Mesenchymal stem cell (in vitro differentiated cells and primary cell): ENCODE measurements around the gene BASP1.
A peak's percentile ranks its signal among the peaks of the same experiment; 100 is the strongest.

Source experiments
- DNase-seq: peaks from one replicate; pipeline ENCODE4 v3.0.0-alpha.2; 2013
- H2AFZ ChIP-seq: one replicate; pipeline ENCODE4 v1.6.1; 2013; ENCODE audit warnings: low read depth, mild to moderate bottlenecking, control low read depth, inconsistent platforms, low read length, moderate library complexity
- H2AK5ac ChIP-seq: 2 replicates; pipeline ENCODE4 v1.6.1; 2013; ENCODE audit warnings: low read length, moderate library complexity, mild to moderate bottlenecking, inconsistent platforms; ENCODE audit not compliant: severe bottlenecking
- H2BK120ac ChIP-seq: one replicate; pipeline ENCODE4 v1.6.1; 2013; ENCODE audit warnings: low read depth, mild to moderate bottlenecking, inconsistent platforms, low read length, moderate library complexity
- H2BK12ac ChIP-seq, 2 experiments: one replicate each; pipeline ENCODE4 v1.6.1; 2013; ENCODE audit warnings: inconsistent platforms in 2 of 2, low read length in 2 of 2, mild to moderate bottlenecking in 2 of 2, moderate library complexity in 2 of 2, control low read depth in 1 of 2
- H2BK15ac ChIP-seq: one replicate; pipeline ENCODE4 v1.6.1; 2013; ENCODE audit warnings: mild to moderate bottlenecking, low read depth, inconsistent platforms; ENCODE audit not compliant: poor library complexity, severe bottlenecking
- H2BK5ac ChIP-seq: 2 replicates; pipeline ENCODE4 v1.6.1; 2013; ENCODE audit warnings: low read depth, mild to moderate bottlenecking, low read length, control low read depth, inconsistent platforms; ENCODE audit not compliant: poor library complexity, severe bottlenecking
- H3K14ac ChIP-seq, 2 experiments: one replicate each; pipeline ENCODE4 v1.6.1; 2013; ENCODE audit warnings: inconsistent platforms in 2 of 2, low read length in 2 of 2, control low read depth in 1 of 2, mild to moderate bottlenecking in 1 of 2, moderate library complexity in 1 of 2
- H3K18ac ChIP-seq, 2 experiments: one replicate each; pipeline ENCODE4 v1.6.1; 2013; ENCODE audit warnings: inconsistent platforms in 2 of 2, low read length in 2 of 2, control low read depth in 1 of 2, low read depth in 1 of 2, mild to moderate bottlenecking in 1 of 2
- H3K23ac ChIP-seq, 2 experiments: one replicate each; pipeline ENCODE4 v1.6.1; 2013; ENCODE audit warnings: inconsistent platforms in 2 of 2, low read length in 2 of 2, mild to moderate bottlenecking in 2 of 2, moderate library complexity in 2 of 2, control low read depth in 1 of 2
- H3K27ac ChIP-seq: 2 replicates; pipeline ENCODE4 v1.5.1; 2013; ENCODE audit warnings: mild to moderate bottlenecking, moderate library complexity, low read length, control low read depth, inconsistent platforms; ENCODE audit not compliant: poor library complexity, severe bottlenecking
- H3K27me3 ChIP-seq, 2 experiments: 2 replicates each; pipeline versions ENCODE4 v1.6.1 to v1.7.0; 2013; ENCODE audit warnings: low read length in 2 of 2, mild to moderate bottlenecking in 2 of 2, moderate library complexity in 2 of 2, control low read depth in 1 of 2, inconsistent platforms in 1 of 2; ENCODE audit not compliant: control insufficient read depth in 1 of 2, insufficient read depth in 1 of 2
- H3K36me3 ChIP-seq, 2 experiments: 2 replicates each; pipeline versions ENCODE4 v1.6.1 to v1.7.0; 2013; ENCODE audit warnings: low read length in 2 of 2, control low read depth in 1 of 2, inconsistent platforms in 1 of 2, low read depth in 1 of 2, mild to moderate bottlenecking in 1 of 2; ENCODE audit not compliant: insufficient read depth in 2 of 2, control insufficient read depth in 1 of 2
- H3K4ac ChIP-seq, 2 experiments: one replicate each; pipeline ENCODE4 v1.6.1; 2013; ENCODE audit warnings: inconsistent platforms in 2 of 2, low read length in 2 of 2, mild to moderate bottlenecking in 2 of 2, moderate library complexity in 2 of 2, control low read depth in 1 of 2, low read depth in 1 of 2
- H3K4me1 ChIP-seq: 2 replicates; pipeline ENCODE4 v1.6.1; 2013; ENCODE audit warnings: low read depth, low read length, control low read depth; ENCODE audit not compliant: control insufficient read depth, insufficient read depth
- H3K4me2 ChIP-seq: 2 replicates; pipeline ENCODE4 v1.6.1; 2013; ENCODE audit warnings: low read length, mild to moderate bottlenecking, inconsistent platforms; ENCODE audit not compliant: poor library complexity, severe bottlenecking
- H3K4me3 ChIP-seq, 2 experiments: 2 replicates each; pipeline versions ENCODE4 v1.5.1 to v1.7.0; 2013; ENCODE audit warnings: low read length in 2 of 2, mild to moderate bottlenecking in 2 of 2, control low read depth in 1 of 2, low read depth in 1 of 2; ENCODE audit not compliant: insufficient read depth in 1 of 2
- H3K79me1 ChIP-seq: replicated peaks from 2 replicates; pipeline ENCODE4 v1.6.1; 2013; ENCODE audit warnings: mild to moderate bottlenecking, control low read depth, low read length, inconsistent platforms; ENCODE audit not compliant: poor library complexity, severe bottlenecking
- H3K9ac ChIP-seq: 2 replicates; pipeline ENCODE4 v1.7.0; 2013; ENCODE audit warnings: mild to moderate bottlenecking, low read length, moderate library complexity
- H3K9me3 ChIP-seq: 2 replicates; pipeline ENCODE4 v1.7.0; 2013; ENCODE audit warnings: mild to moderate bottlenecking, low read length; ENCODE audit not compliant: control insufficient read depth
- H4K8ac ChIP-seq: one replicate; pipeline ENCODE4 v1.6.1; 2013; ENCODE audit warnings: inconsistent platforms, mild to moderate bottlenecking, low read length, moderate library complexity
- H4K91ac ChIP-seq: one replicate; pipeline ENCODE4 v1.6.1; 2013; ENCODE audit warnings: mild to moderate bottlenecking, low read length, inconsistent platforms
- WGBS: methylation state at CpG from one replicate; pipeline ENCODE4 v1.1.7; 2013; ENCODE audit warnings: mixed read lengths; 5-methylcytosine and 5-hydroxymethylcytosine counted together

The BASP1 gene

DNA sequence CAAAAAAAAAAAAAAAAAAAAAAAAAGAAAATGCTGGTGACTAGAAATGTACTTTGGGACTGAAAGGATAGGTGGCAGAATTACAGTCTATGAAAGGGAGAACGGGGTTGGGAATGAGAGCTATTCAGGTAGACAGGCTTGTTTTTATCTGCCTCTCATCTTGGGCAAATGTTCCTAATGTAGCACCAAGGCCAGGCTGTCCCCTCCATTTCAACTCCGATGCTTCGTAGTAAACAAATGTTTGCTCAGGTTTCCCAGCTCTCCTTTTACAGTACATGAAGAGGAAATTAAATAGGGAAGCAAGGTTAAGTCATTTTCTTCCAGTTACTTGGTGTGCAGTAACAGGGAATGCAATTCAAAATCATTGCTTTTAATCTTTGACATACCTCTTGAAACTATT, 4.4 kb upstream of the BASP1 start:
- H2BK12ac ChIP-seq, result no peak overlapping the region
- H2BK15ac ChIP-seq, result no peak overlapping the region
- no peaks in the 10 kb centered on the region for H3K27me3 ChIP-seq

DNA sequence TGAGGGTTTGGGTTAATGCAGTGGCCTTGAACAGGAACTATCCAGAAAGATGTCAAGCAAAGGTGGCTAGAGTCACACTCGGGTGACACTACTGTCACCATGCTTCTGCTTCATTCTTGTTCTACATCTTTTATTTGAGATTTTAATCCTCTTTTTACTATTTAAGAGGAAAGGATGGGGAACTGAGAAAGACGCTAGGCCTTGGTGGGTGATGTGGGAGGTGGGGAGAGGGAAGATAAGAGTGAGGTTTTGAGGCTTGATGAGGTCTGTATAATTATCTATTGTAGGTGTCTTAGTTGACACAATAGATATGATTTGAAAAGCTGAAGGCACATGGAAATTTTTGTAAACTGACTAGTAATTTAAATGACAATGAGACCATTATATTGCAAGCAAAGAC, 3.5 kb upstream of the BASP1 start:
- Histone ChIP-seq H3K18ac (no peak overlapping the region), H3K27ac (no peak overlapping the region), H4K8ac (no peak overlapping the region), H3K23ac (no peak overlapping the region), H3K4me1 (peaks cover 6% of the 10 kb centered on the region), H2AFZ (no peak overlapping the region), H3K79me1 (peaks cover 4% of the 10 kb centered on the region), H2BK15ac (no peak overlapping the region), H3K36me3 (peaks cover 0 to 2% of the 10 kb centered on the region in 2 experiments), H4K91ac (no peak overlapping the region), H2AK5ac (no peak overlapping the region), H3K9me3 (no peaks in the 10 kb centered on the region), H2BK12ac (no peak overlapping the region), H3K9ac (peak overlapping the region; percentile 79), H2BK120ac (no peak overlapping the region), H3K14ac (no peak overlapping the region), H3K4me2 (no peak overlapping the region), H3K27me3 (no peaks in the 10 kb centered on the region), H3K4ac (no peak overlapping the region), H3K4me3 (peak overlapping the region in 1 of 2 experiments; percentile 78), H2BK5ac (no peak overlapping the region)
- WGBS, result 91% methylated on average over 1 of the region's 2 CpGs
- DNase-seq, result no peak

More for the DNA sequence above, 4.4 kb upstream of the BASP1 start:
- WGBS, result 91% methylated on average over 3 of the region's 3 CpGs
- Histone ChIP-seq H3K9me3 (no peaks in the 10 kb centered on the region), H2BK120ac (no peak overlapping the region), H3K36me3 (no peaks in the 10 kb centered on the region), H3K4me3 (no peak overlapping the region), H3K79me1 (peaks cover 4% of the 10 kb centered on the region), H2BK5ac (no peak overlapping the region), H3K4ac (no peak overlapping the region), H4K8ac (no peak overlapping the region), H2AK5ac (no peak overlapping the region), H2AFZ (no peak overlapping the region), H3K27ac (no peak overlapping the region), H3K18ac (no peak overlapping the region), H4K91ac (no peak overlapping the region), H3K23ac (no peak overlapping the region), H3K4me2 (no peak overlapping the region), H3K4me1 (peaks cover 6% of the 10 kb centered on the region), H3K14ac (no peak overlapping the region), H3K9ac (no peak overlapping the region)
- no peak for DNase-seq

DNA sequence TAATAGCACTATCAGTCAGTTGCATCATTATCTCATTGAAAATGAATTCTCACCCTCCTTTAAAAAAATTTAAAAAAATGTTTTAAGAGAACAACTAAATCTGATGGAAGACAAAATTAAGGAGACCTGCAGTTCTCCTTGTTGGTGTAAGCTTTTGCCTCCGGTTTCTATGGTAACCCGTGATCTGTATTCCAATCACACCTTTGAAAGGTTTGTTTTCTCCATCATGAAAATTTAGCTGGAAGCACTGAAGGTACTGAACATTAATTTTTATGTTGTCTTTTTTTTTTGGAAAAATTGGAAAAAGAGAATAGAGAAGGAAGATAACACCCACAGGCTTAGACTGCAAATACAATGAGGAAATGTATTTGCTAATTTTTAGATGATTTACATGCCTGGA, 2.5 kb upstream of the BASP1 start:
- Histone ChIP-seq H3K79me1 (peaks cover 4% of the 10 kb centered on the region), H3K23ac (no peak overlapping the region), H2BK12ac (no peak overlapping the region), H2BK5ac (no peak overlapping the region), H2BK15ac (no peak overlapping the region), H3K14ac (no peak overlapping the region), H4K91ac (no peak overlapping the region), H3K4ac (no peak overlapping the region), H2BK120ac (no peak overlapping the region), H2AFZ (no peak overlapping the region), H3K4me2 (no peak overlapping the region), H3K18ac (no peak overlapping the region), H4K8ac (no peak overlapping the region), H3K27me3 (no peaks in the 10 kb centered on the region), H3K9ac (peak overlapping the region; percentile 79), H3K27ac (no peak overlapping the region), H3K9me3 (no peaks in the 10 kb centered on the region), H3K4me3 (peak overlapping the region in 1 of 2 experiments; percentile 78), H3K36me3 (peaks cover 4 to 6% of the 10 kb centered on the region in 2 experiments), H2AK5ac (no peak overlapping the region), H3K4me1 (peaks cover 6% of the 10 kb centered on the region)
- WGBS, result 92% methylated on average over 2 of the region's 2 CpGs
- no peak for DNase-seq

DNA sequence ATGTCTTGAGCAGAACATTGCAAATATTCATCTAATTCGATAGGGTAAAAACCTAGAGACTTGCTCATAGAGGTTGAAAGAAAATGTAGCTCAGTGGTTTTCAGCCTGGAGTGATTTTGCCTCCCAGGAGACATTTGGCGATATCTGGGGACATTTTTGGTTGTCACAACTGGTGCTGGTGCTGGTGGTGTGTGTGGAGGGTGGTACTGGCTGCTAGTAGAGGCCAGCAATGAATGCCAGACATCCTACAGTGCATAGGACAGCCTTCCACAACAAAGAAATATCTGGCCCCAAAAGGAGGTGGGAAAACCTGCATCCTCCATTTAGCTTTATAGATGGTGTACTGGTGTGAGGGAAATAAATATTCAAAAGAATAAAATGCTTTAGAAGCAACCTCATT, 2.1 kb upstream of the BASP1 start:
- no peak overlapping the region for H3K23ac ChIP-seq
- peak overlapping the region; percentile 79 for H3K9ac ChIP-seq
- H4K8ac ChIP-seq, result no peak overlapping the region
- H2AK5ac ChIP-seq, result no peak overlapping the region
- no peak overlapping the region for H2BK120ac ChIP-seq
- H2BK5ac ChIP-seq, result no peak overlapping the region
- H3K27ac ChIP-seq, result no peak overlapping the region
- H2BK15ac ChIP-seq, result no peak overlapping the region
- 88% methylated on average over 2 of the region's 2 CpGs for WGBS
- no peak overlapping the region for H2AFZ ChIP-seq
- DNase-seq, result no peak
- no peaks in the 10 kb centered on the region for H3K9me3 ChIP-seq
- peak overlapping the region in 1 of 2 experiments; percentile 78 for H3K4me3 ChIP-seq
- no peak overlapping the region for H2BK12ac ChIP-seq
- no peak overlapping the region for H3K4ac ChIP-seq
- no peaks in the 10 kb centered on the region for H3K27me3 ChIP-seq
- H3K79me1 ChIP-seq, result peaks cover 4% of the 10 kb centered on the region
- peaks cover 6% of the 10 kb centered on the region for H3K4me1 ChIP-seq
- no peak overlapping the region for H3K18ac ChIP-seq
- no peak overlapping the region for H4K91ac ChIP-seq
- no peak overlapping the region for H3K4me2 ChIP-seq
- no peak overlapping the region for H3K14ac ChIP-seq
- peaks cover 4 to 10% of the 10 kb centered on the region in 2 experiments for H3K36me3 ChIP-seq
